Measurements from ENCODE around the gene GALNT8. TPM values are rescaled to one million over a fixed set of nuclear protein-coding genes. Genes with fewer than 3 reads are reported as not detected.

Gene GALNT8
- total RNA-seq, 2 donors from 2014 or later: 2.8 to 11.2 TPM

- H3K4me1 Mint-ChIP-seq: peaks cover 3% of the 10 kb centered on the region
- H3K4me1 ChIP-seq (ENCODE audit: control insufficient read depth, insufficient read depth, low read length): no peaks in the 10 kb centered on the region
- H3K9me3 Mint-ChIP-seq: no peaks in the 10 kb centered on the region
- no peak overlapping the region for H3K27ac ChIP-seq (ENCODE audit: low read depth, low read length)
- peaks cover 64% of the 10 kb centered on the region for H3K27me3 ChIP-seq (ENCODE audit: control insufficient read depth, insufficient read depth, low read length, poor library complexity, severe bottlenecking)
- no peak overlapping the region for H3K27ac Mint-ChIP-seq
- no peak overlapping the region for H3K4me3 ChIP-seq (ENCODE audit: low read length)
- no peak overlapping the region for H3K9ac ChIP-seq (ENCODE audit: extremely low read depth, low read length, poor library complexity, severe bottlenecking)
- peaks cover 7% of the 10 kb centered on the region for H3K36me3 Mint-ChIP-seq (ENCODE audit: low read depth)
- 88 to 100% methylated on average over 5 to 6 of the region's 6 CpGs for WGBS, 2 experiments (ENCODE audit: insufficient coverage in 1 of 2, insufficient read length in 1 of 2)
- no peak overlapping the region for H3K4me3 Mint-ChIP-seq
- no peak for TF ChIP-seq CTCF (conservative IDR thresholded peaks at IDR 0.05)
- no peak for DNase-seq
- H3K36me3 ChIP-seq (ENCODE audit: control insufficient read depth, insufficient read depth, low read length): no peaks in the 10 kb centered on the region
- H3K9me3 ChIP-seq (ENCODE audit: control insufficient read depth, low read length): no peaks in the 10 kb centered on the region
- H3K27me3 Mint-ChIP-seq (ENCODE audit: insufficient read depth): peaks cover 69% of the 10 kb centered on the region
These were observed 87.0 kb downstream of the GALNT8 start for GRCh38 chr12:4807116-4807783.

- Histone ChIP-seq H3K9ac (ENCODE audit: extremely low read depth, low read length, poor library complexity, severe bottlenecking) (no peak overlapping the region), H3K4me1 (ENCODE audit: control insufficient read depth, insufficient read depth, low read length) (no peaks in the 10 kb centered on the region), H3K36me3 (ENCODE audit: control insufficient read depth, insufficient read depth, low read length) (no peaks in the 10 kb centered on the region), H3K27me3 (ENCODE audit: control insufficient read depth, insufficient read depth, low read length, poor library complexity, severe bottlenecking) (peaks cover 70% of the 10 kb centered on the region), H3K9me3 (ENCODE audit: control insufficient read depth, low read length) (no peaks in the 10 kb centered on the region), H3K27ac (ENCODE audit: low read depth, low read length) (no peak overlapping the region), H3K4me3 (ENCODE audit: low read length) (no peak overlapping the region)
- no peak for TF ChIP-seq CTCF (conservative IDR thresholded peaks at IDR 0.05)
- Mint-ChIP-seq H3K4me1 (peaks cover 3% of the 10 kb centered on the region), H3K9me3 (no peaks in the 10 kb centered on the region), H3K36me3 (ENCODE audit: low read depth) (peaks cover 7% of the 10 kb centered on the region), H3K27ac (no peak overlapping the region), H3K27me3 (ENCODE audit: insufficient read depth) (peaks cover 73% of the 10 kb centered on the region), H3K4me3 (no peak overlapping the region)
- no peak for DNase-seq
- WGBS, 2 experiments (ENCODE audit: insufficient coverage in 1 of 2, insufficient read length in 1 of 2): 69 to 83% methylated on average over 2 of the region's 2 CpGs
These were observed 87.6 kb downstream of the GALNT8 start for GRCh38 chr12:4807813-4808212.

GRCh38 chr12:4809013-4809448 lies 88.8 kb downstream of the GALNT8 start:
- Mint-ChIP-seq H3K4me3 (peak overlapping the region; percentile 59), H3K27ac (no peak overlapping the region), H3K4me1 (peaks cover 3% of the 10 kb centered on the region), H3K9me3 (no peaks in the 10 kb centered on the region), H3K36me3 (ENCODE audit: low read depth) (peaks cover 7% of the 10 kb centered on the region), H3K27me3 (ENCODE audit: insufficient read depth) (peaks cover 75% of the 10 kb centered on the region)
- DNase-seq: peak; percentile 94
- Histone ChIP-seq H3K27ac (ENCODE audit: low read depth, low read length) (no peak overlapping the region), H3K27me3 (ENCODE audit: control insufficient read depth, insufficient read depth, low read length, poor library complexity, severe bottlenecking) (peaks cover 70% of the 10 kb centered on the region), H3K9ac (ENCODE audit: extremely low read depth, low read length, poor library complexity, severe bottlenecking) (no peak overlapping the region), H3K36me3 (ENCODE audit: control insufficient read depth, insufficient read depth, low read length) (no peaks in the 10 kb centered on the region), H3K4me1 (ENCODE audit: control insufficient read depth, insufficient read depth, low read length) (no peaks in the 10 kb centered on the region), H3K4me3 (ENCODE audit: low read length) (peak overlapping the region; percentile 76), H3K9me3 (ENCODE audit: control insufficient read depth, low read length) (no peaks in the 10 kb centered on the region)
- WGBS, 2 experiments (ENCODE audit: insufficient coverage in 1 of 2, insufficient read length in 1 of 2): 3% methylated on average over 35 of the region's 35 CpGs; no CpG with 5 or more reads in 1 of the 2 experiments
- no peak for TF ChIP-seq CTCF (conservative IDR thresholded peaks at IDR 0.05)
